SK-N-SH (cell line): Measurements from ENCODE around the gene CBFA2T2.

Experiments
- CHD2 ChIP-seq: fragments of 150-350 bp; IDR thresholded peaks from 2 replicates; pipeline ENCODE4 v1.6.1; 2018; ENCODE audit warnings: low read length; ENCODE audit not compliant: partially characterized antibody
- EP300 ChIP-seq, 2 experiments: IDR thresholded peaks; 2 replicates each; pipeline versions ENCODE4 v1.4.0 to v1.6.1; 2012; ENCODE audit warnings: borderline replicate concordance in 1 of 2, low read depth in 1 of 2, low read length in 1 of 2
- EZH2phosphoT487 ChIP-seq: fragments of 200-600 bp; sonication (generic); IDR thresholded peaks from 2 replicates; pipeline ENCODE4 v1.6.1; 2017; ENCODE audit warnings: low read depth, mixed run types, mild to moderate bottlenecking, antibody characterized with exemption, moderate library complexity, borderline replicate concordance
- FOXJ3 ChIP-seq: sonication (generic); formaldehyde crosslinking; IDR thresholded peaks from 2 replicates; pipeline ENCODE4 v1.5.1; 2020; ENCODE audit warnings: mild to moderate bottlenecking, missing genetic modification reagents
- MXI1 ChIP-seq: IDR thresholded peaks from 2 replicates; pipeline ENCODE4 v1.6.1; 2012; ENCODE audit warnings: mild to moderate bottlenecking, low read depth, low read length, improper control_type of control experiment
- POLR2AphosphoS5 ChIP-seq: IDR thresholded peaks from 2 replicates; pipeline ENCODE4 v1.6.1; 2012; ENCODE audit warnings: low read depth, low read length
- SIN3A ChIP-seq: IDR thresholded peaks from 2 replicates; pipeline ENCODE4 v1.6.1; 2012; ENCODE audit warnings: low read depth, mild to moderate bottlenecking, low read length, moderate library complexity, borderline replicate concordance
- SMC3 ChIP-seq: IDR thresholded peaks from 2 replicates; pipeline ENCODE4 v1.6.1; 2012; ENCODE audit warnings: low read depth, low read length, improper control_type of control experiment
- TCF12 ChIP-seq: IDR thresholded peaks from 2 replicates; pipeline ENCODE4 v1.4.0; 2012
- YY1 ChIP-seq: IDR thresholded peaks from 2 replicates; pipeline ENCODE4 v1.4.0; 2012; ENCODE audit warnings: low read depth, mild to moderate bottlenecking
- TF ChIP-seq, protein P1 (sequence below): fragments of 200-600 bp; sonication (generic); IDR thresholded peaks from 2 replicates; pipeline ENCODE4 v1.6.1; 2017; ENCODE audit warnings: antibody characterized with exemption, mild to moderate bottlenecking, moderate library complexity
- TF ChIP-seq, protein P2 (sequence below): fragments of 150-350 bp; IDR thresholded peaks from 2 replicates; pipeline ENCODE4 v1.6.1; 2017; ENCODE audit warnings: antibody characterized with exemption, low read length, low read depth, borderline replicate concordance

DNA sequence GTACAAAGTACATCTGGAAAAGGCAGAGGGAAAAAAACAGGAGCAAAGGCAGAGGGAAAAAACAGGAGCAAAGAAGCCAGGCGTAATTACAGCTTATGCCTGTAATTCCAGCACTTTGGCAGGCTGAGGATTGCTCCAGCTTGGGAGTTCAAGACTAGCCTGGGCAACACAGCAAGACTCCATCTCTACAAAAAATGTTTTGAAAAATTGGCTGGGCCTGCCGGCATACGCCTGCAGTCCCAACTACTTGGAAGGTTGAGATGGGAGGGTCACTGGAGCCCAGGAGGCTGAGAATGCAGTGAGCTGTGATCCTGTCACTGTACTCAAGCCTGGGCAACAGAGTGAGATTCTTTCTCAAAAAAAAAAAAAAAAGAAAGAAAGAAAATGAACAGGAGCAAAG, 19.0 kb upstream of the CBFA2T2 start:
- TF ChIP-seq POLR2AphosphoS5 (no peak), YY1 (no peak), MXI1 (no peak), SMC3 (no peak), EZH2phosphoT487 (no peak), EP300 (IDR thresholded peaks at IDR 0.05; ENCODE audit: borderline replicate concordance in 1 of 2, low read depth in 1 of 2, low read length in 1 of 2) (no peak), FOXJ3 (CRISPR knock-in tag) (no peak), SIN3A (no peak), TCF12 (no peak), CHD2 (no peak)
- TF ChIP-seq, protein P1, sequence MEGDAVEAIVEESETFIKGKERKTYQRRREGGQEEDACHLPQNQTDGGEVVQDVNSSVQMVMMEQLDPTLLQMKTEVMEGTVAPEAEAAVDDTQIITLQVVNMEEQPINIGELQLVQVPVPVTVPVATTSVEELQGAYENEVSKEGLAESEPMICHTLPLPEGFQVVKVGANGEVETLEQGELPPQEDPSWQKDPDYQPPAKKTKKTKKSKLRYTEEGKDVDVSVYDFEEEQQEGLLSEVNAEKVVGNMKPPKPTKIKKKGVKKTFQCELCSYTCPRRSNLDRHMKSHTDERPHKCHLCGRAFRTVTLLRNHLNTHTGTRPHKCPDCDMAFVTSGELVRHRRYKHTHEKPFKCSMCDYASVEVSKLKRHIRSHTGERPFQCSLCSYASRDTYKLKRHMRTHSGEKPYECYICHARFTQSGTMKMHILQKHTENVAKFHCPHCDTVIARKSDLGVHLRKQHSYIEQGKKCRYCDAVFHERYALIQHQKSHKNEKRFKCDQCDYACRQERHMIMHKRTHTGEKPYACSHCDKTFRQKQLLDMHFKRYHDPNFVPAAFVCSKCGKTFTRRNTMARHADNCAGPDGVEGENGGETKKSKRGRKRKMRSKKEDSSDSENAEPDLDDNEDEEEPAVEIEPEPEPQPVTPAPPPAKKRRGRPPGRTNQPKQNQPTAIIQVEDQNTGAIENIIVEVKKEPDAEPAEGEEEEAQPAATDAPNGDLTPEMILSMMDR, result no peak
- TF ChIP-seq, protein P2, sequence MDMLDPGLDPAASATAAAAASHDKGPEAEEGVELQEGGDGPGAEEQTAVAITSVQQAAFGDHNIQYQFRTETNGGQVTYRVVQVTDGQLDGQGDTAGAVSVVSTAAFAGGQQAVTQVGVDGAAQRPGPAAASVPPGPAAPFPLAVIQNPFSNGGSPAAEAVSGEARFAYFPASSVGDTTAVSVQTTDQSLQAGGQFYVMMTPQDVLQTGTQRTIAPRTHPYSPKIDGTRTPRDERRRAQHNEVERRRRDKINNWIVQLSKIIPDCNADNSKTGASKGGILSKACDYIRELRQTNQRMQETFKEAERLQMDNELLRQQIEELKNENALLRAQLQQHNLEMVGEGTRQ, result no peak
